HL-60 (cell line): ENCODE results near the gene TRAPPC6A.

Experiments used
- CTCF ChIP-seq: IDR thresholded peaks from one replicate; pipeline ENCODE4 v1.5.1; 2011; ENCODE audit warnings: low read length, control low read depth, inconsistent platforms; ENCODE audit not compliant: insufficient read depth
- GABPA ChIP-seq: IDR thresholded peaks from 2 replicates; pipeline ENCODE4 v1.6.1; 2012; ENCODE audit warnings: low read depth
- POLR2AphosphoS5 ChIP-seq: IDR thresholded peaks from 2 replicates; pipeline ENCODE4 v1.6.1; 2012; ENCODE audit warnings: low read depth

GRCh38 chr19:45114116-45114515 is 63.9 kb downstream of the TRAPPC6A start:
- TF ChIP-seq CTCF = no peak
- TF ChIP-seq POLR2AphosphoS5 = no peak
- TF ChIP-seq GABPA = no peak
